Ramos (cell line): ENCODE data around the gene AKAP6.

ENCODE experiments used
- in situ Hi-C: fragments of 300-500 bp; cut with MboI; formaldehyde crosslinking; loops from one replicate; pipeline ENCODE4 v1.14.3; 2022; ENCODE audit warnings: low sequenced_read_pairs; ENCODE audit not compliant: unreplicated experiment

The AKAP6 gene

DNA sequence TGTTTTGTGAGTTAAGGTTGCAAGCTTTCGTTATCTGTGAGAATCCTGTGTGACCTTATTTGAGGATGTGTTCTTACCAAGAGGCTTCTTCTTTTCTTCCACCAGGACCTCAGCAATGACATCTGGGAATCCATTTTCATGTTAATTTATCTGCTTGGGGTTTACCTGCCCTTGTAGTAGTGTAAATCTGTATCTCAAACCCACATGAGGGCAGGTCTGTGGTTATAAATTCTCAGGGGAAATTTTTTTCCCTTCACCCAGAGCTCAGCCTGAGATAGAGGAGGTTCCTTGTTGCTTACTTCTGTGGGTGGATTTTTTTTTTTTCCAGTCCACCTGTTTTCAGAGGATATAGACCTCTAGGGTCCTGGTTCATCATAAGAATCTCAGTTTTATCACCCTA lies 70.8 kb downstream of the AKAP6 start:
- in situ Hi-C loops: no loop called here

DNA sequence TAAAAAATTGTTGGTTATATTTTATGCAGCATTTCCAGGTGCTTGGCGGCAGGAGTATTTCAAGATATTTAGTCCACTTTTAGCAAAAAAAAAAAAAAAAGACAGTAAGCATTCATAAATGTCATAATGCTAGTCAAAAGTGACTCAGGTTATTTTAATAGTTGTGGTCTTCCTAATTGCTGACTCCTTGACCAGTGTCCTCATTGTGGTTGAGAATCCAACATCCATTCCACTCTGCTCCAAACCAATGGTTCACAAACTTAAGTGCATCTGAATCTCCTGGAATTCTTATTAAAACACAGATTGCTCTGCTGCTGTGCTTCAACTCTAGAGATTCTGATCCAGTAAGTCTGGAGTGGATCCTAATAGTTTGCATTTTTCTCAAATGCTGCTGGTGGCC lies 71.4 kb downstream of the AKAP6 start:
- in situ Hi-C loops: no loop called here

DNA sequence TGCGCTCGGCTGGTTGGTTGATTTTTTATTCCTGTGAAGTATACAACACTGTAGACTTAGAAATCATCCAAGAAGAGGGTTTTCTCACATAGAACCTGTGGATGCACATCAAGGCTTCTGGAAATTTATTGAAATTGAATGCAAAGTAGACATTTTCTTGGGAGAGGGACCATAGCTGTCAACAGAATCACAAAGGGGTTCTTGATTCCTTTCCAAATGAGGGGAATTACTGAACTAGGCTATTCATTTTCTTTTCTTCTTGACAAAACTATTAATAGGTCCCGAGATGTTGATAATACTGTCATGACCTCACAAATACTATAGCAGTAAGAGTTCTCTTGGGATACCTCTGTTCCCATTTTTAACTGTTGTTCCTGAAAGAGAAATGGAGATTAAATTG lies 73.9 kb downstream of the AKAP6 start:
- in situ Hi-C loops: no loop called here

DNA sequence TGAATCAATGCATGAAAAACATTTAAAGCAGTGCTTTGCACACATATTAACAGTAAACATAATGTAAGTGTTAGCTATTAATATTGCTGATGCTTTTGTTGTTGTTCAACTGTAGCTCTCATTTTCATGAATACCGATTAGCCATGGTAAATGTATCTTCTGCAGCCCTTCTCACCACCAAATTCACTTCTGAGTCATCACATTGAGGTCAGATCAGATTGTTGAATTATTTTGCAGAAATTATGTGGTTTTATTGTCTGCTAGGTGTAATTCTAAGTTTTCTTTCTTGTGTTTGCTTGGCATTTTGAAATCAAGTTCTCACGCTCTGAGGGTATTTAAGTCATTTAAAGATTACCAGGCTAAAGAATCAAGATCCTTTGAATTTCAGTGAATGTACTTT lies 74.6 kb downstream of the AKAP6 start:
- in situ Hi-C loops: no loop called here

DNA sequence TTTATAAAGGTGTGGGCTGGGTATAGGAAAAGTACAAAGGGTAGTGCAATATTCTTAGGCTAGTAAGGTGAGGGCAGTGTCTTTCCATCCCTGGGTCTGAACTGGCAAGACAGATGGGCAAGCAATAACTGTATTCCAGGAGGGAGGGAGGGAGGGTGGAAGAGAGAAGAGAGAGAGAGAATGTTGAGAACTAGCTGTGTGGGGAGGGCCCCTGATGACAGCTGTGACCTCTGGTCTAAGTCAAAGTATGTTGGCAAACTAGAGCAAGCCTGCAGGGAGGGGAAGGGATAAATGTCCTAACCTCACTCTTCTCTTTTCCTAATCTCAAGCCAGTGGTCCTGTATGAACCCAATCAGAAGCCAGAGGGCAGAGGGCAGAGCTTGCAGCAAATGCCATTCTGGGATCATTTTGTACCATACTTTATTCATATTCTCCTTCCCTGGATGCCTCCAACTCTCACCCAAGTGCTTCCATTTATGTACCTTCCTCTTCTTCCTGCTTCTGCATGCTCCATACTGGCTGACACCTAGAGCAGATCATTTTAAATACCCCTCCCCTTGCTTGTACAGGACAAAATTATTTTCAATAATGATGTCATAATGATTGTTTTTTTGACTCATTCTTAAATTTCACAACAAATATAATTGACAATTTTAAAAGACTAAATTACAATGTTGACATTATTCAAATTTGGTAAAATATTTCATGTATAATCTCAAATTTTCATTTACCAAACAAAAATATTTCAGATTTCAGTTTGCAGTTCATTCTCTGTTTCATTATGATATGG lies 75.9 kb downstream of the AKAP6 start:
- in situ Hi-C loops: no loop called here

DNA sequence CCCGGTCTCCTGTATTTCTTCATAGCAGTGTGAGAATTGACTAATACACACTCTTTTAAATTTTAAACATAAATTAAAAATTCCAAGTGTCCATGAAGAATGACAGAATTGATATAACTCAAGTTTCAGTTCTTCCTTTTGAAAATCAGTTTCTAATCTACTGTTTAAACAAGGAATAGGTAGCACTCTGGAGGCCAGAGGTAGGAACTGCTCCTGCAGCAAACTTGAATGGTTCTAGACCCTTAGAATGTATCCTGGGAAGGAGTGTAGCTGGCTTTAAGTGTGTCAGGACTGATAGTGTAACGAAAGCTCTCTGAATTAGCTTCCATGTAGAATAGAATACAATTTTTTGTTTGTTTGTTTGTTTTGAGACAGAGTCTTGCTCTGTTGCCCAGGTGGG lies 76.8 kb downstream of the AKAP6 start:
- in situ Hi-C loops: no loop called here

DNA sequence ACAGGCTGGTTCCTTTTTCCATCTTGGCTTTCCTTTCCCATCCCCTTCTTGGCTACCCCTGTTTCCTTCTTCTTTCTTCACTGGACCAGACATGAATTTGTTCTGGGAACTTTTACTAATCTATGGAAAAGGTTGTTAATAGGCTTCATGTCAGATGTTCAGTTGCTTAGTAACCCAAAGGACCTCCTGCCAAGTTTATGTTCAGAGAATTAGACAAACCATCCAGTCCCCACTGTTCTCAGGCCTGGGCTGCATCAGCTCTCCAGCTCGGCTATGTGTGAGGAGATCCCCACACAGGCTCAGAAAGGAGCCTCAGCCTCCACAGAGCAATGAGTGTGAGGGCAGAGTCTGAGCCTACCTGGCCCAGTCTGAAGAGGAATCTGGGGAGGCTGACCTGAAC lies 78.0 kb downstream of the AKAP6 start:
- in situ Hi-C loops: no loop called here

DNA sequence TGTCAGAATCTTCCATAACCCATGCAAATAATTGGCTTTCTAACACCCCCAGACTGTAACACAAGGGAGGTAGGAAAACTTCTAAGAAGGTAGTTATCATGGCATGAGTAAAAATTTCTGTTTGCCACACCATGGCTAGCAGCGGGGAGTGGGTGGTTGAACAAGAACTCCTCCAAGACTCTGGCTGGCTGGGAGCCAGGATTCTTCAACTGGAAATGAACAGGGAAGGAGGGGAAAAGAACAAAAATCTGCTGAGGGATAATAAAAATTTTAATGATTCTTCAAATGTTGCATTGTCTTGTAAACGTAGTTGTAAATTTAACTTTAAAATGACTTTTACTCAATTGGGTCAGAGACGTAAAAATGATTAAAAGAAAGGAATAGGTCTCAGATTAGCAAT lies 78.9 kb downstream of the AKAP6 start:
- in situ Hi-C loops: no loop called here

DNA sequence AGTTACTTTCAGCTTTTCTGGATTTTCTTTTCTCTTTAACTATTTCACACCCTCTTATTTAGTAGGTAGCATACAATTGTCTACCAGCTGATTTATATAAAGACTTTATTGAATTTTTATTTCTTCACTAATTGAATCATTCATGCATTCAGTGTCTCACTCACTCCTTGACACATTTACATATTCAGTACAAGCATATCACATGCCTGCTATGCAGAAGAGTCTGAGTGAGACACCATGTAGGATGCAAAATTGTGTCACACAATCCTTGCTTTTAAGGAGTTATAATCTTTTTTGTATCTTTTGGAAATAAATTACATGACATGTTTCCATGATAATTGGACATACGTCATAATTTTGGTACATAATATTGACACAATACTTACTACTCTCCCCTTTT lies 83.0 kb downstream of the AKAP6 start:
- in situ Hi-C loops: no loop called here

DNA sequence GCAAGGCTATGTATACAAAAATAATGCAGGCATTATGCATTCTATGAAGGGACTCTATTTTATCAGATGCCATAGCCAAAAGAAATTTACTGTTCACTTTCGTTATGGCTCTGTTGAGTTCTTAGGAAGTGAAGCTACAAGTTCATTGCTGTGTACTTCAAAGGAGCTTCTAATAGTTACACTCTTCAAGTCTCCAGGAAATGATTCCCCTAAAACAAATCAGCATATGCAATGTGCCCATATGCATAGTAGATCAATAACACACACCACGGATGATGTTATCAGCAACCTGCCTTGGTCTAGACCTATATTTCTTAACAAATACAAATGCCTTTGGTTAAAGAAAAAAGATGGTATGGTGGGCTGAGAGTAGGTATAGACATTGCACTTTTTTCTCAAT lies 83.4 kb downstream of the AKAP6 start:
- in situ Hi-C loops: no loop called here

DNA sequence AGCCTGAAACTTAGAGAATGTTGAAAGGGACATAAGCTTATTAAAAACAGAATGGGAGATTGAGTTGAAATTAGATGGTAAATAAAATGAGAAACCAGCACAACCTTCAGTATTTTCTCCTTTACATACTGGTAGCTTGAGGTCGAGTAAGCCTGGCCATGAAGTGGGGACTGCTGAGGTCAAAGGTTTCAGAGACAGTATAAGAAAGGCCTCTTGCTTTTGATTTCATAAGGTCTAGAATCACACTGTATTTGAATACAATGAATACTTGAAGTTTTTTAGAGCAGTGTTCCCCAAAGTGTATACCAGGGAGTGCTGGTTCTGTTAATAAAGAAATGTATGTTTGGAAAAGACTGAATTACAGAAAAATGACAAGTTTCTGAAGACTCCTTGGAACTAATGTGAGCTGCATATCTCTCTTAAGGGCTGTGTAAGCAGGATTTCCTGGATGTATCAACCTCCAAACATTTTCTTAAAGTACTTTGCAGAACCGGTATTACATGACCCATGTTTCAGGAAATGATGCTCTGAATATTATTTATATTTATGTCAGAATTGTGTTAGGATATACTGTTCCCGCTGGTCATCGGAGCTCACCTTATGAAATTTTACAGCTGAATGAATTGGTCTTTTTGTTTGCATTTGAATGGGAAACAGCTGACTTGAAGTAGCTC lies 85.0 kb downstream of the AKAP6 start:
- in situ Hi-C loops: no loop called here

DNA sequence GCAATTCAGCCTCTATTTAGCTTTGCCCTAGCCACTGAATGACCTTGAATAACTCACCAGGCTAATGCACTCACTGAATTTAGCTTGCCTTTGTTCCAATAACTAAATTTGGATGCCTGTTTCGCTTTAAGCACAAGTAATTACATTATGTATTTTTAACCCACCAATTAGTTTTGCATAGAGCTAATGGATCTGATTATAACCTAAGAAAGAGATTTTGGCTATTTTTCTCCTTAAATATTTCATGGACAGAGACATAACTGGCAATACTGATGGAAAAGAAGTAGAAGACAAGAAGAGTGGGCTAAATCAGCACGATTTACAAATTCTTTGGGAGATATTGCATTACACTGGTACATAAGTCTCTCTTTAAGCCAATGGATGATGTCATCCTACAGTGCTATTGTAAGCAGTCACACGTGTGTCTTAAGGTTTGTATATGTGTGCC lies 85.7 kb downstream of the AKAP6 start:
- in situ Hi-C loops: no loop called here

DNA sequence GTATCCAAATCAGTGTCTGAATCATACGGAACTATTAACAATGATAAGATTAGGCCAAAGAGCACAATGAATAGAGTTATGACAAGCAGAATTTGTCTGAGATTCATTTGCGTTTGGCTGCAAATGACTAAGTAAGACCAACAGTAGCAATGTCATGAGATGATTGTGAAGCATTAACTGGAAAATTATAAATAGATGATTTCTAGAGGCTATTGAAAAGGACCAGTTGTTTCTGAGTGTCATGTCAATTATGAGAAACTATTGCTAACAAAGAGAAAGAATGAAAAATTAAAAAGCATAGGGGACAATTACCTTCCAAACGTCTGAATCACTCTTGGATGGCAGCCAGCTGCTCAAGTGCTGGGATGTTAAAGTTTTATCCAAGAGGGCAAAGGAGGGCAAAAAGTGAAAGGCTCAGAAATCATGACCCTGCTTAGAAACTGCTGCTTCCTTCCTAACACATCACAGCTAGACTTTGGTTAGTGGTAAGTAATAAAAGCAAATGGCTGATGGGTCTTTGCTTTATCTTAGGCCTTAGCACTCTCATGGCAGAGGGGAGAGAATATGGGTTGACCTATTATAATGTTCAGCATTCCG lies 89.0 kb downstream of the AKAP6 start:
- in situ Hi-C loops: no loop called here

DNA sequence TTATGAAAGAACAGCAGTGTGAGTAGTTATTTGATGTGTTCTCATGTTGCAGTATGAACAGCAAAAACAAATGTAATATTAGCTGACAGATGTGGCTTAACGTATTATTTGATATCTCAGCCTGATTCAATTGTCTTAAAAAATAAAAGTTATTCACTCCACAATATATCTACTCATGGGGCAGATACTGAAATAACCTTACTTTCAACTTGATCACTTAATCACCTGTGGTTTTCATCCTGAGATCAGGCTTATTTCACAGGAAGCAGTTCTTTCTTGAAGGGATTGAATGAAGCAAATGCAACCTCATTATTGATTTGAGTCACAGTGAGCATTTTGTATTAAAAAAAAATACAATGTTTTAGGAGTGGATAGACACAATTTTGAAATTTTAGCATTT lies 90.3 kb downstream of the AKAP6 start:
- in situ Hi-C loops: no loop called here

DNA sequence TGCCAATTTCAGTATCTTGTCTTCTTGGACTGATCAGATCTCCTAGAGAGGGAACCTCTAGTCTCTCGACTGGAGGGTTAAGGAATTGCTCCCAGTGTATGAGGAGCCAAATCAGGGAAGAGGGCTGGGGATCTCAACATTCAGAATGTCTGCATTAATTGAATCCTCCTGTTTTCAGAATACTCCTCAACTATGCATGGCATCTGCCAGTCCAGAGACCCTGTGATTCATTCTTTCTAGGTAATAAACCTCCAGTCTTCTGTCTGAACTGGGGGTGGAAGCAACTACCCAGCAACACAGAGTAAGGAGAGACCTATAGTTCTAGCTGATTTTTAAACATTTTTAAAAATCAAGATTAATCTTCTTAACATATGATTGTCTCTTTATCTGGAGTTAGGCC lies 92.7 kb downstream of the AKAP6 start:
- in situ Hi-C loops: no loop called here

DNA sequence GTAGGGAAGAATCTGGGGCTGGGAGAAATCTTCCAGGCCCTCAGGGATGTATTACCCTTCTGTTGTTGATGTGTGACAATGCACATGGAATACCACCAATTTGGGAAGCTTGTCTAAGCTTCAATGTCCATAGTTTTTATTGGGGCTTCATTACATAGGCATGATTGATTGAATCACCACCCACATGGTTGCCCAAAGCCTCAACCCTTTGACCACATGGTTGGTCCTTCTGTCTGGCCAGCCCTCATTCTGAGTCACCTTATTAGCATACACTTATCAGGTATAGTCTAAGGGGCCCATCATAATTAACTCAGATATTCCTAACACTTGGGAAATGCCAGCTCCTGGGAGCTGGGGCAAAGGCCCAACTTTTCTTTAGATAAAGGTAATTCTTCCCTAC lies 93.3 kb downstream of the AKAP6 start:
- in situ Hi-C loops: no loop called here

DNA sequence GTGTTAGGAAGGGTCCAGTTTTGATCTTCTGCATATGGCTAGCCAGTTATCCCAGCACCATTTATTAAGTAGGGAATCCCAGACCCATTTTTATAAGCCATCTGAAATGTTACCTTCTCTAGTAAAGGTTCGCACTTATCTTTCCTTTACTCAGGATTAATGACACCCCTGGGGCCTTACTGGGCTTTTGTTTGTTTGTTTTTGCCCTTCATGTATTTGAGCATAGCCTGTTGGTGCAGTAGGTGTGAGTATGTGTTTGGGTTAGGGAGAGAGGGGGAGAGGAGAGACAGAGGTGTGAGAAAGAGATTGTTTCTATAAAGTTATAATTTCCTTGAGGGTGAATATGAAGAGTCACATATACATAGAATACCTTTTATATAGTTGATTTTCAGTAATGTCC lies 96.9 kb downstream of the AKAP6 start:
- in situ Hi-C loops: no loop called here

DNA sequence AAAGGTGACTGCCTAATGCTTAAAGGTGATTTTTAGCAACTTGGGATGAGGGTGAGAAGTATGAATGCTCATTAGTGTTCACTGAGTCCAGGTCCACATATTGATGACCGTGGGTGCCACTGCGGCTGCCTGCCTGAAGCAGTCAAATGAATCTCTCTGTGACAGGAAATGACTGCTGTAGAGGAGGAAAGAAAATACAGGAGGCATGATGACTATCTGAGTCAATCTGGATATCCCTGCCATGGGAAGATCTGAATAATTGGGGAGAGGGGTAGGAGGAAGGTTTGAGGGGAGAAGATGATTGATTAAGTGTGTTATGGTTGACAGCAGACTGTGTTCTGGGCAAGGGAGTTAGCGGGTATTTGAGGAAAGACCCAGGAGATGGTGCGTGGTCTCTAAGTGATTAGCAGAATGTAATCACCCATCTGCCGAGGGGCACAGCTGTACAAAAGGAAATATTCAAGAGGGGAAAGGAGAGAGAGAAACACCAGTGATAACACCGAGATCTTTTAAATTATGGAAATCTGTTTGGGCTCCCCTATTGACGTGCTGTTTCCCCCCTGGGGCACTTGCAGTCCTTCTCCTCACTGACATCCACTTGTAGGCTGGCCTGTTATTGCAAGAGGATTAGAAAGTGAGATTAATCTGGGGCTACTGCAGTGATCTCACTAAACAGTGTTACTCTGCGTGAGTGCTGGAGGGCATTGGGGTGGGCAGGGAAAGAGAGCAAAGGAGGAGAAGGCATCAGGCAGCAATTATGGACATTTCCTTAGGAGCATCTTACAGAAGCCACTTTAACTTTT lies 97.7 kb downstream of the AKAP6 start:
- in situ Hi-C loops: no loop called here

DNA sequence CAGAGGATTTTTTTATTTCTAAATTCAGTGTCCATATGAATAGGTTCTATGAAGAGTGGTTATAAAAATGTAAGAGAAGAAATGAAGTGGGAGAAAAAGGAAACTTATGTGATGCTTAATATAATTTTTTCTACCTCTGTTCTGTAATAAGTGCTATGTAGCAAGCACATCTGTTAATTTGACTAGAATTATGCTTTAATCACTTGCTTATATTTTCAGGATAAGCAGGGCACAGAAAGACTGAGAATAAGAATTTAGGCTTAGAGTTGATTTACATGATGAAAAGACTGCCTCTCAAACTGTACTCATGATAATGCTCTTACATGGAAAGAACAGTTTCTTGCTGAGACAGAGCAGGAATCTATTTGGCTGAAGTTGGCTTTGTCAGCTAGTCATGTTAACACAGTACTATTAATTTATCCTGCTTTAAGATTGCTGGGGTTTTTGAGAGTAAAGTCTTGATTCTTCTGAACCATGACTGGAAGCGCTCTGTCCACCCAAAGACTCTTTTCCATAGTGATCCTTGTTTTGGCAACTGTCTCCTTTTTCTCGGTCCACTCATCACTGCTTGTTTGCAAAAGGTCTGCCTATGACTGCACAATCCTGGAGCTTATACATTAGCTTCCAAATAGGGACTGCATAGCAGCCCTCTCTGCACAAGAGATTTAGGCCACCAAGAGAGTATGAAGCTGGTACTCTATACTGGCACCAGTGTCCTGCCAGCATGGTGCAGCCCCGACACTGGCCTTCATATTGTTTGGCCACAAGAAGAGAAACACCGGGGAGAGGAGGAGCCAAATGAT lies 98.8 kb downstream of the AKAP6 start:
- in situ Hi-C loops: no loop called here

DNA sequence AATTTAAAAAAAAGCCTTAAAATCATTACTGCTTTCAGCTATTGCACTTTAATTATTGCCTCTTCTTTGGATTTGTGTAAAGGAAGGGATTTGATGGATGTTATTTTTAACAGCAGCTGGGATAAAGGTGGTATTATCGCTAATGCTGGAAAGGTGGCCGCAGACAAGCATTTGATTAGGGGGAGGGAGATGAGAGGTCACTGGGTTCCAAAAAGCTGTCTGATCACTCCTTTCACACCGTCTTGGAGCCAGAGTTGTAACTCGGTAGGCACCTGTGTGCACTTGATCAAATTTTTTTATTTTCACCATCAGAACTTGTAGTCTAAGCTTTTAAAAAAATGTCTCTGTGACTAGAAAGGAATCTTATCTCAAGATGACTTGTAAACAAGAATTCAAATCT lies 99.8 kb downstream of the AKAP6 start:
- in situ Hi-C loops: no loop called here
